Progenitor cell of endocrine pancreas (in vitro differentiated cells): Measurements from ENCODE around the gene MBTPS1. TPM values are rescaled to one million over a fixed set of nuclear protein-coding genes. Genes with fewer than 3 reads are reported as not detected.

Experiments used
- DNase-seq: peaks from one replicate; pipeline ENCODE4 v3.0.0; 2021; ENCODE audit warnings: low spot score; ENCODE audit not compliant: unreplicated experiment
- H3K27ac Mint-ChIP-seq: 2 replicates; pipeline ENCODE4 v1.8.0; 2021; ENCODE audit warnings: mild to moderate bottlenecking, moderate library complexity, mixed read lengths
- H3K27me3 Mint-ChIP-seq: 2 replicates; pipeline ENCODE4 v1.8.0; 2021; ENCODE audit warnings: mixed read lengths
- H3K36me3 Mint-ChIP-seq: 2 replicates; pipeline ENCODE4 v1.8.0; 2022; ENCODE audit warnings: mixed read lengths; ENCODE audit not compliant: insufficient read depth
- H3K4me1 Mint-ChIP-seq: 2 replicates; pipeline ENCODE4 v1.8.0; 2021; ENCODE audit warnings: low read depth, mixed read lengths
- H3K4me3 Mint-ChIP-seq: 2 replicates; pipeline ENCODE4 v1.8.0; 2021; ENCODE audit warnings: low read depth, mild to moderate bottlenecking, moderate library complexity, mixed read lengths
- H3K9me3 Mint-ChIP-seq: 2 replicates; pipeline ENCODE4 v1.8.0; 2021; ENCODE audit warnings: low read depth, mixed read lengths
- total RNA-seq: library from RNA; stranded (reverse); gene quantifications from 2 replicates; pipeline ENCODE4 v1.2.1, GENCODE V29; 2021
- TF ChIP-seq, protein P1 (sequence below): fragments of 200-600 bp; sonication (generic); IDR thresholded peaks from one replicate; pipeline ENCODE4 v1.5.0; 2021; ENCODE audit warnings: antibody characterized with exemption, mild to moderate bottlenecking; ENCODE audit not compliant: unreplicated experiment

MBTPS1 gene
- total RNA-seq, 1 donor from 2014 or later: 94.7 TPM

DNA sequence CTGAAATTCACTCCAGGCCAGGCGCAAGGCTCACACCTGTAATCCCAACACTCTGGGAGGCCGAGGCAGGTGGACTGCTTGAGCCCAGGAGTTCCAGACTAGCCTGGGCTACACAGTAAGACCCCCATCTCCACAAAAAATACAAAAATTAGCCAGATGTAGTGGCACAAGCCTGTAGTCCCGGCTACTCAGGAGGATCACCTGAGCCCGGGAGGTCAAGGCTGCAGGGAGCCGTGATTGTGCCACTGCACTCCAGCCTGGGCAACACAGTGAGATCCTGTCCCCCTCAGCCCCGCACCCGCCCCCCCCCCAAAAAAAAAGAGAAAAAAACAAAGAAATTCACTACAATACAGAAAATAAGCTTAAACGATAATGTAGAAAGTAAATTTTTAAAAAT, 31.5 kb downstream of the MBTPS1 start:
- Mint-ChIP-seq H3K4me1 (no peaks in the 10 kb centered on the region), H3K36me3 (peaks cover 18% of the 10 kb centered on the region), H3K27me3 (no peaks in the 10 kb centered on the region), H3K4me3 (no peak overlapping the region), H3K9me3 (no peaks in the 10 kb centered on the region), H3K27ac (no peak overlapping the region)
- TF ChIP-seq, protein P1, sequence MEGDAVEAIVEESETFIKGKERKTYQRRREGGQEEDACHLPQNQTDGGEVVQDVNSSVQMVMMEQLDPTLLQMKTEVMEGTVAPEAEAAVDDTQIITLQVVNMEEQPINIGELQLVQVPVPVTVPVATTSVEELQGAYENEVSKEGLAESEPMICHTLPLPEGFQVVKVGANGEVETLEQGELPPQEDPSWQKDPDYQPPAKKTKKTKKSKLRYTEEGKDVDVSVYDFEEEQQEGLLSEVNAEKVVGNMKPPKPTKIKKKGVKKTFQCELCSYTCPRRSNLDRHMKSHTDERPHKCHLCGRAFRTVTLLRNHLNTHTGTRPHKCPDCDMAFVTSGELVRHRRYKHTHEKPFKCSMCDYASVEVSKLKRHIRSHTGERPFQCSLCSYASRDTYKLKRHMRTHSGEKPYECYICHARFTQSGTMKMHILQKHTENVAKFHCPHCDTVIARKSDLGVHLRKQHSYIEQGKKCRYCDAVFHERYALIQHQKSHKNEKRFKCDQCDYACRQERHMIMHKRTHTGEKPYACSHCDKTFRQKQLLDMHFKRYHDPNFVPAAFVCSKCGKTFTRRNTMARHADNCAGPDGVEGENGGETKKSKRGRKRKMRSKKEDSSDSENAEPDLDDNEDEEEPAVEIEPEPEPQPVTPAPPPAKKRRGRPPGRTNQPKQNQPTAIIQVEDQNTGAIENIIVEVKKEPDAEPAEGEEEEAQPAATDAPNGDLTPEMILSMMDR: no peak
- no peak for DNase-seq

DNA sequence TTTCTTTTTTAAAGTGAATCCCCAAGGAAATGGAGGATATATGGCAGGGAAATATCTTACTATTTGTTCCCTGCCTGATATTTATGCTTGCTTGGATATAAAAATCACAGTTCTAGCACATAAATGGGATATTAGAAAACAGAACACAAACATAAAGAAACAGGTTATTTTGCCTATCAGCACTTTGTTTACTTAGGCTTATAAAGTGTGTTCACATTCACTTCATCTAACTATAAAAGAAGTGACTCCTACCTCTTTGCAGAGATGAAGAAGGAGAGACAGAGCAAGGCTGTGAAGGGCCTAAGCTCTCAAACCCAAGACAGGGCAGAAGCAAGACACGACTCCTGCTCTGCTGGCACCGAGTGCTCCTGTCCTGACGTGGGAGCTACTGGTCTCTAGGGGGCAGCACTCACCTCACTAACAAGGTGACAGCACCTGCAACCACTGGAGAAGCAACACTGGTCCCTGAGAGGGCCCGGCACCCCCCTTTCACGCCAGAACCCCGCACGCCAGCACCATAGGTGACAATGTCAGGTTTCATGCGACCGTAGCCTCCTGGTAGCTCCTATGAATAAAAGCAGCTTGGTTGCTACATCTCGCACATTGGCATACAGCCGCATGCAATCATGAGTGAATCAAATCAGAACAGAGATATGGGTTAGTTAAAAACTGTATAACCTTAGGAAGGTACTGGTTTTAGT, 32.0 kb downstream of the MBTPS1 start:
- TF ChIP-seq, protein P1: peak; percentile 81
- Mint-ChIP-seq H3K4me1 (no peaks in the 10 kb centered on the region), H3K4me3 (no peak overlapping the region), H3K27me3 (no peaks in the 10 kb centered on the region), H3K9me3 (no peaks in the 10 kb centered on the region), H3K27ac (no peak overlapping the region), H3K36me3 (peaks cover 20% of the 10 kb centered on the region)
- peak; percentile 44 for DNase-seq

DNA sequence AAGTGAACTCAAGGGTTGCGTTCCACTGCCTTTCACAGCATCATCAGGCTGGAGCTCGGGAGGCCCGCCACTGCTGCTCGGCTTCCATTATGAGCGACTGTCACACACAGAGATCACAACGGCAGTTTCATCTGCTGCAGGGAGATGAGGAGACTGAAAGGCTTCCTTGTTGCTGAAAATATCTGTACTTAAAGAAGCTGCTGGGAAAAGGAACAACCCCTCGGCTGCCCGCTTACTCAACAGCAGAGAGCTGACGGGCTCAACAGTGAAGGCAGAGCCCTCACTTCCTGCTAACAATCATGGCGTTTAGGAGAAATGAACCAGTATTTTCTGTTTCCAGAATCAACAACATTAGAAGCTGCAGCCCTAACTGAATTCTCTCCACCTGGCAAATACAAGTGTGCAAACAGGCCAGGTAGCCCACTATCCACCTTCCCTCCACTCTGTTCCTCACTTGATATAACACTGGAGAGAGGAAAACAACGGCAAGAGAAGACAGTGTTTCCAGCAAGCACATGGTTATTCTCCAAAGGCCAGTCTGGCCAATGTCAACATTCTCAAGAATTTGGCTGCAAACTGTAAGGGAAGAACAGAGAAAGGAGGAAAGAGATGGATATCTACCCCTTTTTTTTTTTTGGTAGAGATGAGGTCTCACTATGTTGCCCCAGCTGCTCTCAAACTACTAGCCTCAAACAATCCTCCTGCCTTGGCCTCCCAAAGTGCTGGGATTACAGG, 33.7 kb downstream of the MBTPS1 start:
- Mint-ChIP-seq H3K4me3 (no peak overlapping the region), H3K9me3 (no peaks in the 10 kb centered on the region), H3K4me1 (no peaks in the 10 kb centered on the region), H3K27me3 (no peaks in the 10 kb centered on the region), H3K36me3 (peaks cover 16% of the 10 kb centered on the region), H3K27ac (no peak overlapping the region)
- no peak for DNase-seq
- TF ChIP-seq, protein P1: no peak

DNA sequence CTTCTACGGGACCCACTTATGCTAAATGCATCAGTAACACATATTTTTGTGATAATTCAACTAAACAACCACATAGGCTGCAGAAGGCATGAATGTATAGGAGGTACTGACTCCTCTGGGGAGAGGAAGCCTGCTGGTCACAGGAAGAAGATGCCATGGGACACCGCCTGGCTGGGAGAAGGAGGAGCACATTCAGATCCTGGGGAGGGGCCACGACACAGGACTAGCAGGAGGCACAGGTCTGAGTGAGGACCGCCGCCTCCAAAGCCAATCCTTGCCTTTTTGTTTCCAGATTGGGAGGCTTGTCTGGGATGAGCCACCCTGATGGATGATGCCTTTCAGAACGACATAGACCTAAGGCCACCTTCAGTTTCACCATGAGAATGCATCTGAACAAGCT, 34.6 kb downstream of the MBTPS1 start:
- no peak for DNase-seq
- H3K27ac Mint-ChIP-seq: no peak overlapping the region
- no peak overlapping the region for H3K4me3 Mint-ChIP-seq
- H3K4me1 Mint-ChIP-seq: no peaks in the 10 kb centered on the region
- H3K36me3 Mint-ChIP-seq: peaks cover 22% of the 10 kb centered on the region
- TF ChIP-seq, protein P1: no peak
- no peaks in the 10 kb centered on the region for H3K27me3 Mint-ChIP-seq
- H3K9me3 Mint-ChIP-seq: no peaks in the 10 kb centered on the region

DNA sequence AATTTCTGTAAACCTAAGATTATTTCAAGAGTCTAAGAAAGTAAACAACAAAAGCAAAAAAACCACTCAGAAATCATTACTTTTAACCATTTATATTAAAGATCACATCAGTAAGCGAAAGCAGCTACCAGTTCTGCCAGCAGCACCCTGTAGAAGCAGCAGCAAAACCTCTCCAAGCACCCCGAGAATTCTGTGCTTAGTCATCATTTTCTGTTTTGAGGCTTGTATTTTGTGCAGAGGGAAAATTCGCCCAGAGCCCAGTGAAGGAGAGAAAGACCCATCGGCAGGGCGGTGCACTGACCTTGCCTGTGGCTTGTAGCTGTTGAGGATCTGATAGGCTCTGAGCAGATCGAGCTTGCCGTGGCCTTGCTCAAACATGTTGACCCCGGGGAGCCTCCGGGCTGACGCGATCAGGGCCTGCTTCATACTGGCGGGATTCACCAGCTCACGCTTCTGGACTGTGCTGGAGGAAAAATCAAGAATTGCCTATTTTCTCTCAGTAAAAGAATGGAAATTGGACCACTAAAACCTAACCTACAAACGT, 35.2 kb downstream of the MBTPS1 start:
- Mint-ChIP-seq H3K36me3 (peaks cover 24% of the 10 kb centered on the region), H3K4me3 (no peak overlapping the region), H3K4me1 (no peaks in the 10 kb centered on the region), H3K9me3 (no peaks in the 10 kb centered on the region), H3K27me3 (no peaks in the 10 kb centered on the region), H3K27ac (peak overlapping the region; percentile 34)
- DNase-seq: no peak
- TF ChIP-seq, protein P1: no peak
